NCI-H2029 treated with DMSO at 0.1 percent for 48 hours (cell line): ENCODE results near the gene TRPM1.

Source experiments
- DNase-seq: peaks from one replicate; lab custom pipeline; 2025; lab: John Stamatoyannopoulos, UW

The TRPM1 gene

GRCh38 chr15:31016446-31016915 lies 85.0 kb downstream of the TRPM1 start:
- DNase-seq = no peak

GRCh38 chr15:31014608-31014925 lies 87.0 kb downstream of the TRPM1 start:
- DNase-seq = no peak

- no peak for DNase-seq
These were observed 87.5 kb downstream of the TRPM1 start for GRCh38 chr15:31013863-31014607.

- DNase-seq = no peak
These were observed 89.1 kb downstream of the TRPM1 start for GRCh38 chr15:31012455-31012854.

- DNase-seq = no peak
These were observed 91.5 kb downstream of the TRPM1 start for GRCh38 chr15:31010036-31010435.

GRCh38 chr15:31005660-31006059 lies 95.9 kb downstream of the TRPM1 start:
- DNase-seq = no peak

- no peak for DNase-seq
These were observed 97.2 kb downstream of the TRPM1 start for GRCh38 chr15:31004220-31004733.

GRCh38 chr15:31001702-31002101 lies 99.8 kb downstream of the TRPM1 start:
- no peak for DNase-seq

GRCh38 chr15:30999729-31000128 lies 101.8 kb downstream of the TRPM1 start:
- no peak for DNase-seq

- DNase-seq = no peak
These were observed 104.3 kb downstream of the TRPM1 start for GRCh38 chr15:30997270-30997669.

GRCh38 chr15:30992249-30992864 lies 109.2 kb downstream of the TRPM1 start:
- no peak for DNase-seq

GRCh38 chr15:30991255-30992235 lies 110.0 kb downstream of the TRPM1 start, which contains the start of gene MTMR10:
Gene MTMR10 (minus strand): TSS chr15:30991628. CDS start chr15:30991506, 122 bp downstream.
- DNase-seq = no peak

- no peak for DNase-seq
These were observed 110.9 kb downstream of the TRPM1 start for GRCh38 chr15:30990446-30991254.

GRCh38 chr15:30990036-30990435 lies 111.5 kb downstream of the TRPM1 start:
- DNase-seq = no peak

- no peak for DNase-seq
These were observed 116.4 kb downstream of the TRPM1 start for GRCh38 chr15:30985081-30985531.

- DNase-seq = no peak
These were observed 117.0 kb downstream of the TRPM1 start for GRCh38 chr15:30984542-30984941.

- no peak for DNase-seq
These were observed 117.4 kb downstream of the TRPM1 start for GRCh38 chr15:30984118-30984517.

- no peak for DNase-seq
These were observed 122.1 kb downstream of the TRPM1 start for GRCh38 chr15:30979457-30979856.

- DNase-seq = no peak
These were observed 123.2 kb downstream of the TRPM1 start for GRCh38 chr15:30978328-30978727.

GRCh38 chr15:30974112-30974511 lies 127.4 kb downstream of the TRPM1 start:
- no peak for DNase-seq

GRCh38 chr15:30973379-30973778 lies 128.1 kb downstream of the TRPM1 start:
- no peak for DNase-seq
